BJ (cell line): ENCODE measurements around the gene SLC33A1. TPM values are rescaled to one million over a fixed set of nuclear protein-coding genes. Genes with fewer than 3 reads are reported as not detected.

Experiments used
- CTCF ChIA-PET: fragments of 350-600 bp; formaldehyde crosslinking; extraction: SDS; loops from one replicate; lab custom pipeline; 2021; ENCODE audit warnings: antibody characterized with exemption, inconsistent platforms; lab: Yijun Ruan, JAX
- POLR2A ChIA-PET: fragments of 300-600 bp; sonication (Branson Sonifier 250); formaldehyde crosslinking; extraction: SDS; loops from one replicate; lab custom pipeline; 2021; ENCODE audit warnings: antibody characterized with exemption; lab: Charles Lee
- DNase-seq: peaks from one replicate; pipeline ENCODE4 v3.0.0-alpha.2; 2011; ENCODE audit warnings: low read depth
- H3K27me3 ChIP-seq: 2 replicates; pipeline ENCODE4 v1.6.0; 2011; ENCODE audit warnings: low read length; ENCODE audit not compliant: control insufficient read depth, insufficient read depth
- H3K36me3 ChIP-seq: 2 replicates; pipeline ENCODE4 v1.5.1; 2011; ENCODE audit warnings: low read length; ENCODE audit not compliant: control insufficient read depth, insufficient read depth
- H3K4me3 ChIP-seq: 2 replicates; pipeline ENCODE4 v1.5.1; 2011; ENCODE audit warnings: low read depth, mild to moderate bottlenecking, control low read depth, low read length
- polyA minus RNA-seq: library from RNA; depleted of rRNA, polyadenylated mRNA; stranded (reverse); fragments of >200 nt; gene quantifications from 2 replicates; pipeline ENCODE4 v1.2.3, GENCODE V29; 2011; rRNA and poly(A)+ RNA removed
- polyA plus RNA-seq: library from polyadenylated mRNA; depleted of rRNA; stranded (reverse); fragments of >200 nt; gene quantifications from 2 replicates; pipeline ENCODE4 v1.2.3, GENCODE V29; 2011; rRNA removed
- TF ChIP-seq, protein P1 (sequence below): IDR thresholded peaks from 2 replicates; pipeline ENCODE4 v1.5.1; 2011; ENCODE audit warnings: low read depth, mild to moderate bottlenecking, control low read depth, inconsistent platforms, low read length, moderate library complexity; ENCODE audit not compliant: insufficient read depth

SLC33A1 gene
- polyA plus RNA-seq, result 20.6 and 26.5 TPM in 2 replicates
- polyA minus RNA-seq, result 16.8 and 24.0 TPM in 2 replicates

DNA sequence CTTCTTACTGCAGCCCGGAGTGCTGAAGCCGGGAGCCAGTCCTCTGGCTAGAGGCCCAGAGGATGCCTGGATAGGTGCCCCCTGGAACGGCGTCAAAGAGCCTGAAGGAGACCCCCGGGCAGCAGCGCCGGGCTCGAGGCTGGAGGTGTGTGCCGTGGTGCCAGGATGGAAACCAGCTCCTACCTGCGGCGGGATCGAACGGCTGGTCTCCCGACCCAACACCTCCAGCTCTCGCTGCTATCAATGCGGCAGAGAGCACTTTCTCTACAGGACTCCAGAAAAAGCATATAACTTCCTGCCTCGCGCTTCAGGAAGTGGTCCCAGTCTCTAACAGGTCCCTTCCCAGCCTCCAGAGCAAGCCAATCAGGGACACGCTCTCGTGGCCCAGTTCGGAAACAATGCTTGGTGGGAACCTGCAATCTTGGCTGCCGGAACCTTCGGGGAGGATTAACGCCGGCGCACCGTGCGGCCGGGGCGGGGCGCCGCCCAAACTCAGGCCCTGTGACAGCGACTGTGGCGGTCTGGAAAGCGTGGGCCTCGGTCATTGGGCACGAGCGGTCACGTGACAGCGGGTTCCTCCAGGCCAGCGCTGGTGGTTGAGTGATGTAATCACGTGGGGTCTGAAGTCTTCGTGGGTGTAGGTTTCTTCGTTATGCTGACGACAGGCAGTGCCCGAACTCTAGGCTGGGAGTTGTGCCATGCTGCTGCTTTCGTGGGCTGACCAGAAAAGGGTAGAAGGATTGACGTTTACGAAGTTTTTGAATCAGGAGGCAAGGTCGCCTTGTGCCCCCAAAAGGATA lies at the start of gene SLC33A1:
Gene SLC33A1, minus strand, starts transcription at position 287 of the 800 bp plus-strand sequence. CDS start 430 bp downstream, outside the sequence.
- ChIA-PET POLR2A (no interaction called here), CTCF (interaction anchor here (0.8 to 4.2 kb wide), 3 partner anchors 11 to 48 kb away, joined by 3 to 21 read pairs (median 3); partner anchors contain the start of gene C3orf33)
- Histone ChIP-seq H3K36me3 (no peaks in the 10 kb centered on the region), H3K27me3 (no peaks in the 10 kb centered on the region), H3K4me3 (peak within 1 kb of the TSS; percentile 86)
- peak; percentile 97 for DNase-seq
- TF ChIP-seq, protein P1, sequence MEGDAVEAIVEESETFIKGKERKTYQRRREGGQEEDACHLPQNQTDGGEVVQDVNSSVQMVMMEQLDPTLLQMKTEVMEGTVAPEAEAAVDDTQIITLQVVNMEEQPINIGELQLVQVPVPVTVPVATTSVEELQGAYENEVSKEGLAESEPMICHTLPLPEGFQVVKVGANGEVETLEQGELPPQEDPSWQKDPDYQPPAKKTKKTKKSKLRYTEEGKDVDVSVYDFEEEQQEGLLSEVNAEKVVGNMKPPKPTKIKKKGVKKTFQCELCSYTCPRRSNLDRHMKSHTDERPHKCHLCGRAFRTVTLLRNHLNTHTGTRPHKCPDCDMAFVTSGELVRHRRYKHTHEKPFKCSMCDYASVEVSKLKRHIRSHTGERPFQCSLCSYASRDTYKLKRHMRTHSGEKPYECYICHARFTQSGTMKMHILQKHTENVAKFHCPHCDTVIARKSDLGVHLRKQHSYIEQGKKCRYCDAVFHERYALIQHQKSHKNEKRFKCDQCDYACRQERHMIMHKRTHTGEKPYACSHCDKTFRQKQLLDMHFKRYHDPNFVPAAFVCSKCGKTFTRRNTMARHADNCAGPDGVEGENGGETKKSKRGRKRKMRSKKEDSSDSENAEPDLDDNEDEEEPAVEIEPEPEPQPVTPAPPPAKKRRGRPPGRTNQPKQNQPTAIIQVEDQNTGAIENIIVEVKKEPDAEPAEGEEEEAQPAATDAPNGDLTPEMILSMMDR, result no peak

DNA sequence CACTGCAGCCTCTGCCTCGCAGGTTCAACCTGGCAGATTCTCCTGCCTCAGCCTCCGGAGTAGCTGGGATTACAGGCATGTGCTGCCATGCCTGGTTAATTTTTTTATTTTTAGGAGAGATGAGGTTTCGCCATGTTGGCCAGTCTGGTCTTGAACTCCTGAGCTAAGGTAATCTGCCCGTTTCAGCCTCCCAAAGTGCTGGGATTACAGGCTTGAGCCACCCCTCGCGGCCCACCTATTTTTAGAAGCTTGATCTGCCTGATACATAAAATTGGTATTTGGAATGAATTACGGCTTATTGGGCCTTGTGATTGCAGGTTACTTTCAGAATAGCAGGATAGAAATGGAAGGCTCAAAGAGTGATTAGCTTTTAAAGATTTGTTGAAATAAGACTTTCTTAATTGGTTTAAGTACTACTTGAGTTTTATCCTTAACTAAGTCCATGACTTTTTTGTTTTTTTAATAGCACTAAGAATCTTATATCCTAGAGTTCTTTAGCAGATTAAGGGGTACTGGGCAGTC lies 41.2 kb upstream of the SLC33A1 start:
- POLR2A ChIA-PET, result no interaction called here
- H3K4me3 ChIP-seq, result no peak overlapping the region
- CTCF ChIA-PET, result interaction anchor here (1.0 to 1.8 kb wide), 3 partner anchors 9 to 89 kb away, joined by 3 to 7 read pairs (median 4); partner anchors contain the start of gene C3orf33
- DNase-seq, result no peak
- no peaks in the 10 kb centered on the region for H3K27me3 ChIP-seq
- peaks cover 2% of the 10 kb centered on the region for H3K36me3 ChIP-seq
- TF ChIP-seq, protein P1, result no peak

DNA sequence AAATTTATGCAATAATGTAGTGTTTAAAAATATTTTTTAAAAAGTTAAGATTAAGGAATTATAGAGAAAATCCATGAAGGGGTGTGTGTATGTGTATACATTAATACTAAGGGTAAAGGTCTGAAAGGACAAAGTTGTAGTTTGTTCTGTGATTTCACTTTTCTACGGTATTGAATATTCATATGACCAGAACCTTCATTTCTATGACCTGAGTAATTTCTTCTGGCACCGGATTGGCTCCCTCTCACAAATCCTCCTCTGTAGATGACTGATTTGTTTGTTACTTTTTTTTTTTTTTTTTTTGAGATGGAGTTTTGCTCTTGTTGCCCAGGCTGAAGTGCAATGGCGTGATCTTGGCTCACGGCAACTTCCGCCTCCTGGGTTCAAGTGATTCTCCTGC lies 37.1 kb upstream of the SLC33A1 start:
- no peak for DNase-seq
- ChIA-PET POLR2A (no interaction called here), CTCF (no interaction called here)
- H3K4me3 ChIP-seq, result no peak overlapping the region
- no peaks in the 10 kb centered on the region for H3K27me3 ChIP-seq
- H3K36me3 ChIP-seq, result peaks cover 2% of the 10 kb centered on the region
- TF ChIP-seq, protein P1, result no peak

DNA sequence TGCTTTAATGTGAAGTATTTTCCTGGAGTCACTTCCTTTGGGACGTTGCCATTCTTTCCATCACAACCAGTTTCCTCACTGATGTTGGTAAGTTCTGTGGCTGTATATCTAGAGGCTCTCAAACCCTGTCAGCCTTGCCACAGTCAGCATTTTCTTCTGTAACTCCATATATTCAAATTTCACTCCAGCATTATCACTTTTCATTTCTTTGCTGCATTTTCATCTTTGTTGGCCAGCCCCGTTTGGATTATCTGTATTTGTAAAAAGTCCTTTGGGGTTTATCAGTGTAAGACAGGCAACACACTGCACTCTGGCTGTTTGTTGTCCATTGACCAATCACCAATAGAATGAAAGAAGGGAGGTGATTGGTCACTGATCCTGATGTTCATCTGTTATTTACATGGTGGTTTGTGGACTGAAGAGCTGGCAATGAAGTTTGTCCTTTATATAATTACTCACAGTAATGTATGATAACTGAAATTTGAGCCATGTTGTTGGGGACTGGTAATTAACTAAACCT lies 36.5 kb upstream of the SLC33A1 start:
- no peaks in the 10 kb centered on the region for H3K27me3 ChIP-seq
- TF ChIP-seq, protein P1, result no peak
- no peak for DNase-seq
- H3K36me3 ChIP-seq, result peaks cover 2% of the 10 kb centered on the region
- CTCF ChIA-PET, result no interaction called here
- POLR2A ChIA-PET, result no interaction called here
- H3K4me3 ChIP-seq, result no peak overlapping the region

DNA sequence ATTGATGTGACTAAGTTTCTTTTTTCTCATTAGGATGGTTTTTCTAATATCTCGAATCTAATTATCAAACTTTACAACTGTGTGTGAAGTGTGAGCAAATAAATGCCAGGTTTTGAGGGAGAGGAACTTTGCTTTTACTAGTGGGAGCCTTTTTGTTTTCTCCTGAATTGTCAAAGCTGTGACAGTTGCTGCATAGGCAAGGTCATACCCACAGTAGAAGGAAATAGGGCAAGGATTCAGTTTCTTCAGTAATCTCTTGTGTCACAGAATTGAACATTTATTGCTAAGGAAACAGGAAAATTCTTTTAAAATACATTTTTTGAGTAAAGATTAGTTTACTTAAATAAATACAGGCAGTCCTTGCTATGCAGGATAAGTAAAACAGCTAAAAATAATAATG lies 35.7 kb upstream of the SLC33A1 start:
- TF ChIP-seq, protein P1, result no peak
- Histone ChIP-seq H3K36me3 (peaks cover 2% of the 10 kb centered on the region), H3K27me3 (no peaks in the 10 kb centered on the region), H3K4me3 (no peak overlapping the region)
- DNase-seq, result no peak
- ChIA-PET POLR2A (no interaction called here), CTCF (no interaction called here)
